ENCODE measurements around the gene RAB4B.

RAB4B gene

DNA sequence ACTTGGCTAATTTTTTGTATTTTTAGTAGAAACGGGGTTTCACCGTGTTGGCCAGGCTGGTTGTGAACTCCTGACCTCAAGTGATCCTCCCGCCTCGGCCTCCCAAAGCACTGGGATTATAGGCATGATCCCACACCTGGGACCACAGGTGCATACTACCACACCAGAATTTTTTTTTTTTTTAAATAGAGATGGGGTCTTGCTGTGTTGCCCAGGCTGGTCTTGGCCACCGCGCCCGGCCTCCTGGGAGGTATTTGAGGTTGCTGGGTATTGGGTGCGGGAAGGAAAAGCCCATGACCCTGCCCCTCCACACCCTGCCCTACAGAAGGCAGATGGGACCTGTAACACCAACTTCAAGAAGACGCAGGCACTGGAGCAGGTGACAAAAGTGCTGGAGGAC lies 41.4 kb upstream of the RAB4B start:
- no peaks in the 10 kb centered on the region for H3K4me1 ChIP-seq (ENCODE audit: insufficient read depth, poor library complexity, severe bottlenecking)
- no peak for TF ChIP-seq CTCF (IDR thresholded peaks at IDR 0.05; ENCODE audit: poor library complexity, severe bottlenecking)
- no peak for ATAC-seq (ENCODE audit: low read depth)
- H3K27me3 ChIP-seq (ENCODE audit: insufficient read depth, poor library complexity, severe bottlenecking) = no peaks in the 10 kb centered on the region
- no peak overlapping the region for H3K27ac ChIP-seq (ENCODE audit: poor library complexity, severe bottlenecking)
- H3K4me3 ChIP-seq (ENCODE audit: severe bottlenecking) = no peak overlapping the region
- H3K9me3 ChIP-seq (ENCODE audit: severe bottlenecking) = no peaks in the 10 kb centered on the region
- peaks cover 76% of the 10 kb centered on the region for H3K36me3 ChIP-seq (ENCODE audit: low read depth)
- DNase-seq (ENCODE audit: low spot score) = no peak

DNA sequence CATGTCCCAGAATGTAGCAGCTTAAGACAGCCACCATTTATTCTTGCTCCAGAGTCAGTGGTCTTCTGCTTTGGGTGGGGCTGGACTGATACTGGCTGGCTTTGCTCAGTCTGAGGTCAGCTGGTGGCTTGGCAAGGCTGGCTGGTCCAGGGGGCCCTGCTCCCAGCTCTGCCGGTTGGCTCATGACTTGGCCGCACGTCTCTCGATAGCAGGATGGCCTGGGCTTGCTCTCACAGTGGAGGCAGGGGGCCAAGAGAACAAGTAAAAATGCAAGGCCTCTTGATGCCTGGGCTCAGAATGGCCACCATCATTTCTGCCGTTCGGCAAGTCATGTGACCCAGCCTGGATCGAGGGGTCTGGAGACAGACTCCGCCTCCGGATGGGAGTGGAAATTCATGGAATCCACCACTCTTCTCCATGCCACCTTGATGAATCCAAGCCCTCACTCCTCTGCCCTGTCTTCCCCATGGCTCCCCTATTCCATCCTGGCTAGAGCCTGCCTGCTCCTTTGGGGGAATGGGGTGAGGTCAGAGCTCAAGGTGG lies 40.9 kb upstream of the RAB4B start:
- no peaks in the 10 kb centered on the region for H3K4me1 ChIP-seq (ENCODE audit: insufficient read depth, poor library complexity, severe bottlenecking)
- peaks cover 72% of the 10 kb centered on the region for H3K36me3 ChIP-seq (ENCODE audit: low read depth)
- no peak overlapping the region for H3K27ac ChIP-seq (ENCODE audit: poor library complexity, severe bottlenecking)
- no peak for TF ChIP-seq CTCF (IDR thresholded peaks at IDR 0.05; ENCODE audit: poor library complexity, severe bottlenecking)
- ATAC-seq (ENCODE audit: low read depth) (no peak), DNase-seq (ENCODE audit: low spot score) (no peak)
- H3K9me3 ChIP-seq (ENCODE audit: severe bottlenecking) = no peaks in the 10 kb centered on the region
- no peaks in the 10 kb centered on the region for H3K27me3 ChIP-seq (ENCODE audit: insufficient read depth, poor library complexity, severe bottlenecking)
- H3K4me3 ChIP-seq (ENCODE audit: severe bottlenecking) = no peak overlapping the region

- Histone ChIP-seq H3K4me3 (ENCODE audit: severe bottlenecking) (no peak overlapping the region), H3K9me3 (ENCODE audit: severe bottlenecking) (no peaks in the 10 kb centered on the region), H3K27me3 (ENCODE audit: insufficient read depth, poor library complexity, severe bottlenecking) (no peaks in the 10 kb centered on the region), H3K4me1 (ENCODE audit: insufficient read depth, poor library complexity, severe bottlenecking) (no peaks in the 10 kb centered on the region), H3K36me3 (ENCODE audit: low read depth) (peaks cover 52% of the 10 kb centered on the region), H3K27ac (ENCODE audit: poor library complexity, severe bottlenecking) (no peak overlapping the region)
- ATAC-seq (ENCODE audit: low read depth) = no peak
- no peak for TF ChIP-seq CTCF (IDR thresholded peaks at IDR 0.05; ENCODE audit: poor library complexity, severe bottlenecking)
- no peak for DNase-seq (ENCODE audit: low spot score)
These were observed 38.8 kb upstream of the RAB4B start for GRCh38 chr19:40739030-40739839.

GRCh38 chr19:40739871-40740703 lies 38.0 kb upstream of the RAB4B start:
- Histone ChIP-seq H3K4me3 (ENCODE audit: severe bottlenecking) (no peak overlapping the region), H3K27me3 (ENCODE audit: insufficient read depth, poor library complexity, severe bottlenecking) (no peaks in the 10 kb centered on the region), H3K9me3 (ENCODE audit: severe bottlenecking) (no peaks in the 10 kb centered on the region), H3K4me1 (ENCODE audit: insufficient read depth, poor library complexity, severe bottlenecking) (no peaks in the 10 kb centered on the region), H3K27ac (ENCODE audit: poor library complexity, severe bottlenecking) (no peak overlapping the region), H3K36me3 (ENCODE audit: low read depth) (peaks cover 43% of the 10 kb centered on the region)
- no peak for DNase-seq (ENCODE audit: low spot score)
- no peak; the same call in 2 of the 3 replicates for ATAC-seq (ENCODE audit: low read depth)
- no peak for TF ChIP-seq CTCF (IDR thresholded peaks at IDR 0.05; ENCODE audit: poor library complexity, severe bottlenecking)

All from RWPE2 (cell line).